NCI-H2107 (cell line): ENCODE data around the gene CDPF1.
A peak's percentile ranks its signal among the peaks of the same experiment; 100 is the strongest.

Experiments used
- DNase-seq: peaks from one replicate; lab custom pipeline; 2025; lab: John Stamatoyannopoulos, UW

CDPF1 gene

DNA sequence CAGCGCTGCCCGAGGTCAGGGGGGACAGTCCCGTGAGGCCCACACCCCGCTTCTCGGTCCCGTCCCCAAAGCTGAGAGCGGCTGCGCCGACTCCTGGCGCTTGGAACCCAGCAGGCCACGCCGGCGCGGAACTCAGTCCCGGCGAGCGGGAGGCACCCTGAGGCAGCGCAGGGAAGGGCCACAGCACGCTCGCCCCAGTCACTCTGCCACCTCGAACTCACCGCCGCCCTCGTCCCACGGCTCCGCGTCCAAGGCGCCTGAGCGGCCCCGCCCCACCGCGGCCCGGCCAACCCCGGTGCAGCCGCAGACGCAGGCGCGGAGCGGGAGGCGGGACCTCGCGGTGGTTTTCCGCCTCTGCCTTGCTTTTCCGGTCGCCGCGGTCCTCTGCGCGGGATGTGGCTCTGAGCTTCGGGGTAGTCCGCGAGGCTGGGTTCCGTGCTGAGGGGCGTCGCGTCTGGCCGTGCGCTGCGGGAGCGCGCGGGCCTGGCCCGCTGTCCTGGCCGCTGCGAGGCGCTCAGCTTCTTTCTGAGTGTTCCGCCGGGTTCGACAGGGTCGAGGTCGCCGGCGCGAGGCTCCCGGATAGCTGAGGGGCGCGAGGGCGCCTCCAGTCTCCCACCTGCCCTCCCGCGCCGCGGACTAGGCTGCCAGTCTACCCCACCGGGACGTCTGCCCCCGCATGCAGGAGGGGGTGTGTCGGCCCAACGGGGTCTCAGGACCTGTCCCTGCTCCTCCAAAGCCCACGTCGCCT lies at the start of gene CDPF1:
TSS of gene CDPF1 (minus strand) at position 259 of the 748 bp plus-strand sequence. CDS start 2,009 bp downstream, outside the sequence.
- DNase-seq: peak; percentile 73

- DNase-seq: no peak
These were observed 49.0 kb upstream of the CDPF1 start for GRCh38 chr22:46299101-46299500.

DNA sequence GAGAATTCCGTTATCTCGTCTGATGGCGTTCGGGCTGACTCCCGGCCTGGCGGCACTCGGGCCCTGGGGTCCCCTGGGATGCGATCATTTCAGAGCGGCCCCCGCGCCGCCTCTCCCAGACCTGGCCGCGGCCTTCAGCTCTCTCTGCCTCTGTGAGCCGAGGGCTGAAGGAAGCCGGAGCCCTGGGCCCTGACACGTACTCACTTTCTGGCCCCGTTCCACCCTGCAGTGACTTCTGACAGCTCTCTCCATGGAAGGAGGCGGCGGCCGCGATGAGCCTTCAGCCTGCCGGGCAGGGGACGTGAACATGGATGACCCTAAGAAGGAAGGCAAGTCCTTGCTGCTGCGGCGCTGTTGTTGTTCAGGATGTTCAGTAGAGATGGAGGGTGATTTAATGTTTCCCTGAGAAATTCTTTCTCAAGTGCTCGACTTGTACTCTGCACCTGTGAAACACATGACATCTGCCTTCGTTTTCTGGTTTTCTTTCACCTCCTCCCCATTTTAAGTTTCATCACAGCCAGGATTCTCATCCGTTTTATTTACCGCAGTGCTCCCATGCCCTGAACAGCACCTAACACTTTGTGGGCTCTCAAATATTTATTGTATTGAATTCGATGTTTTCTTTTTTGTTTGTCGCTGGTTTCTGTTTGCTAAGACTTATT lies 47.2 kb upstream of the CDPF1 start:
- DNase-seq: no peak

GRCh38 chr22:46296257-46297150 lies 46.4 kb upstream of the CDPF1 start, which contains the start of gene GTSE1:
TSS of gene GTSE1 (plus strand) at chr22:46296870. CDS start at chr22:46297401, 531 bp downstream.
- DNase-seq: peak; percentile 97

- no peak for DNase-seq
These were observed 45.3 kb upstream of the CDPF1 start for GRCh38 chr22:46295277-46295971.

DNA sequence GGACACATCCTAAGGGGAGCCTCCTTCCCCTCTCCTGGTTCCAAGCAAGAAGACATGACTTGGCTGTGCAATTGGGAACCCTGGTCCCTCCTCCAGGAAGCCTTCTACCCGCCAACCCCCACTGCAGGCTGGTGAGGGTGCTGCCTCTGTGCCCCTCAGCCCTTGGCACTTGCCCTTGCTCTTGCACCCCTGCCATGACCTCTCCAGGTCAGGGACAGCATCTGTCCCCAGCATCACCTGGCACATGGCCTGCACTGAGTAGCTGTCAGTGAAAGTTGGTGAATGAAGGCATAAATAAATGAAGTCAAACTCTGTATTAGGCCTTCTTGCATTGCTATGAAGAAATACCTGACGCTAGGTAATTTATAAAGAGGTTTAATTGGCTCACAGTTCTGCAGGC lies 44.7 kb upstream of the CDPF1 start:
- no peak for DNase-seq

DNA sequence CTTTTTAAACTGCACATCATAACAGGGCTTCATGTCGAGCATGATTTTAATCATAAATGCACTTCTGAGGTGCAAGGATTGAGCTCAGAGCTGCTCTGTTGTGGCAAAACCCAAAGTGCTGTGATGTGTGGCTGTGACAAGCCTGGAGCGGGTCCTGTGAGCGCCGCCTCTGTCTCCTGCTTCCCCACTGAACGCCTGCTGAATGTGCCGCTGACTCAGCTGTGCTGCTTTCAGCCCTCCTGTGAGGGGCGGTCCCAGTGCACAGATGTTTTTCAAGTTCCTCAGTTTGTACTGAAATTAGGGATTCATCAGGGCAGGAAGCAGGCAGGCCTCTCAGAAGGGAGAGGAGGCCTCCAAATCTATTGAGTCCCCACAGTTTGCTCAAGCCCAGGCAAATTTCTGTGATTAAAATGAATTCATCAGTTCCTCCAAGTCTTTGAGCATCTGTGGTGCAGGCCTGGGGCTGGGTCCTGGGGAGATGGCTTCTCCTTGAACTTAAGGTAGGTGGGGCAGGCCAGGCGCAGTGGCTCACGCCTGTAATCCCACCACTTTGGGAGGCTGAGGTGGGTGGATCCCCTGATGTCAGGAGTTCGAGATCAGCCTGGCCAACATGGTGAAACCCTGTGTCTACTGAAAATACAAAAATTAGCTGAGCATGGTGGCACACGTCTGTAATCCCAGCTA lies 43.6 kb upstream of the CDPF1 start:
- DNase-seq: no peak

DNA sequence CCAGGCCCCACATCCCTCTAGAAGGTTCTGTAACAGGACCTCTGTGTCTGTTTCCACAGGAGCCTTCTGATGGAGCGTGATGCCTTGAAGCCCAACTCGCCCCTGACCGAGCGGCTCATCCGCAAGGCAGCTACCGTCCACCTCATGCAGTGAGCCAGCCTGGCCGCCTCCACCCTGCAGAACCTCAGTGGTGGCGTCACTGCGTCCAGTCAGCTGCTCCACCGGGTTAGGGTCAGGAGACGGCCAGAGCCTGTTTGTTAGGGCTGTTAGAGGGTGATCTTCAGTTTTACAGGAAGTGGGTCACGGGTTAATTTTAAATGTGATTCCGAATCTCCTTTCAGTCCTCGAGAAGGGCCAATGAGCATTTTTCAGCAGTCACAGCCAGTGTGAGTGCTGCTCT lies 42.6 kb upstream of the CDPF1 start:
- DNase-seq: no peak

GRCh38 chr22:46292173-46292572 lies 42.1 kb upstream of the CDPF1 start:
- no peak for DNase-seq

DNA sequence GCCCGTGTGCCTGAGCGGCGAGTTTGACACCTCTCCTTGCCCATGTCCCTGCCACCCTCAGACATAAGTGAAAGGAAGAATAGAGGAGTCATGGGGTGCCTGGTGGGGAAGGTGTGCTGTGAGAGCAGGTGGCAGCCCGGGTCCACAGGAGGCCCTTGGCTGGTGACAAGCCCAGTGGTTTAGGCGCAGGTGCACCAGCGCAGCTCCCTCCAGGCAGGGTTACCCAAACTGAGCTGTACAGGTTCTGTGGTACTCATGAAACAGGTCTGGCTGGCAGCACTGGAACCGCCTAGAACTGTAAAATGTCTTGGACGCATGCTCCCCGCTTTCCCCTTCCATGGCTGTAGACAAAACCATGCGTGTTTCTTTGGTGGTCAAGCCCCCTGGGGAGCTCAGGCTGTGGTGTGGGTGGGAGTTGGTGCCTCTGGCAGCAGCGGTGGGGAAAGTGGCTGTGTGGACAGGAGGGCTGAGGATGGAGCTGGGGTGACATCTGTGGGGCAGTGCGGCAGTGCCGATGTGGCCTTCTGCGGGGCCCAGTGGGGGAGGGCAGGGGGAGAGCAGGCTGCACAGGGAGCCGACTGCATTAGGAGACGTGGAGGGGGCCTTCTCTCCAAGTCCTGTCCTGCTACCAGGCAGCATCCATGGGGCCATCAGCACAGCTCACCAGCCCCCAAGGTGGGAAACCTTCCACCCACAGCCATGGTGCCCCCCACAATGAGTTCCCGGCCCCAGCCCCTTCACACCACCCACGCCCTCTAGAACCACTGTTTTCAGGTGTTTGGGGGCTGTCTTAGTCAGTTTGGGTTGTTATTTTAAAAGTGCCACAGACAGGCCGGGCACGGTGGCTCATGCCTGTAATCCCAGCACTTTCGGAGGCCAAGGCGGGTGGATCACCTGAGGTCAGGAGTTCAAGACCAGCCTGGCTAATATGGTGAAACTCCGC lies 41.0 kb upstream of the CDPF1 start:
- no peak for DNase-seq

GRCh38 chr22:46290121-46290842 lies 40.2 kb upstream of the CDPF1 start:
- no peak for DNase-seq

GRCh38 chr22:46289244-46289891 lies 39.3 kb upstream of the CDPF1 start:
- DNase-seq: no peak

DNA sequence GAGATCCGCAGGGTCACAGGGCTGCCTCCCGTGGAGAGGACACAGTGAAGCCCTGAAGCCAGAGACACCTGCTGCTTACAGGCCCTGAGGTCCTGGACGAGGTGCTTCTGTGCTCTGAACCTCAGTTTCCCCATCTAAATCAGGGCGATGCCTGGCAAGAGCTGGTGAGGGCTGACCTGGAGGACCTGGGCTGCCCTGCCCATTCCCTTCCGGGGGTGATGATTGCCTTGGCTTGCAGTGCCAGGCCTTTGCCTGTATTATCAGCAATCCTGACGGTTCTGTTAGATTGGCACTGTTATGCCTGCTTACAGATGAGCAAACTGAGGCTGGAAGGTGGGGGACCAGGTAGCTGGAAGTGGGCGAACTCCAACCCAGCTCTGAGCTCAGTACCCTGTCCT lies 38.8 kb upstream of the CDPF1 start:
- DNase-seq: no peak

- no peak for DNase-seq
These were observed 38.0 kb upstream of the CDPF1 start for GRCh38 chr22:46287873-46288751.

- no peak for DNase-seq
These were observed 37.1 kb upstream of the CDPF1 start for GRCh38 chr22:46286941-46287872.

- no peak for DNase-seq
These were observed 35.9 kb upstream of the CDPF1 start for GRCh38 chr22:46286006-46286405.
